H1 (cell line): ENCODE results near the gene PPIC. TPM values are rescaled to one million over a fixed set of nuclear protein-coding genes. Genes with fewer than 3 reads are reported as not detected.

Source experiments
- CTCF ChIA-PET: fragments of 300-600 bp; sonication (Branson Sonifier 250); formaldehyde crosslinking; loops from one replicate; lab custom pipeline; 2021; ENCODE audit not compliant: partially characterized antibody; lab: Charles Lee
- POLR2A ChIA-PET: fragments of 300-600 bp; sonication (Branson Sonifier 250); formaldehyde crosslinking; loops from one replicate; lab custom pipeline; 2021; ENCODE audit warnings: inconsistent platforms; ENCODE audit not compliant: partially characterized antibody; lab: Charles Lee
- DNase-seq, 2 experiments: peaks; one replicate each; pipeline versions ENCODE4 v3.0.0 to v3.0.0-alpha.2; 2010 to 2022; ENCODE audit warnings: low spot score in 2 of 2, low read depth in 1 of 2, mixed read lengths in 1 of 2
- FAIRE-seq: peaks from 2 replicates; lab custom pipeline; 2011; peaks lifted over from hg19 to GRCh38; lab: Jason Lieb, UNC
- H2AFZ ChIP-seq: 2 replicates; pipeline ENCODE4 v1.8.1; 2012; ENCODE audit warnings: low read length, inconsistent platforms
- H2AK5ac ChIP-seq: 2 replicates; pipeline ENCODE4 v1.6.1; 2013; ENCODE audit warnings: low read depth, low read length
- H2BK120ac ChIP-seq: replicated peaks from 2 replicates; pipeline ENCODE3; 2013; ENCODE audit warnings: low read depth, low read length, inconsistent platforms
- H2BK12ac ChIP-seq: 2 replicates; pipeline ENCODE4 v1.6.1; 2013; ENCODE audit warnings: low read depth, low read length
- H2BK15ac ChIP-seq: 2 replicates; pipeline ENCODE4 v1.6.1; 2013; ENCODE audit warnings: low read length
- H2BK20ac ChIP-seq: 2 replicates; pipeline ENCODE4 v1.6.1; 2013; ENCODE audit warnings: low read length
- H2BK5ac ChIP-seq: 2 replicates; pipeline ENCODE4 v1.6.1; 2013; ENCODE audit warnings: low read depth, low read length
- H3K14ac ChIP-seq: 2 replicates; pipeline ENCODE4 v1.6.1; 2013; ENCODE audit warnings: inconsistent platforms; ENCODE audit not compliant: insufficient read length
- H3K18ac ChIP-seq: 2 replicates; pipeline ENCODE4 v1.6.1; 2013; ENCODE audit warnings: low read length; ENCODE audit errors: extremely low read depth
- H3K23ac ChIP-seq: 2 replicates; pipeline ENCODE4 v1.6.1; 2013; ENCODE audit warnings: inconsistent platforms; ENCODE audit not compliant: insufficient read length
- H3K23me2 ChIP-seq: 2 replicates; pipeline ENCODE4 v1.6.1; 2013; ENCODE audit warnings: low read depth, low read length
- H3K27ac ChIP-seq: 2 replicates; pipeline ENCODE4 v1.6.1; 2011; ENCODE audit warnings: low read depth, low read length, inconsistent platforms
- H3K27me3 ChIP-seq, 4 experiments: replicated peaks in 1 of 4; 1 replicate in 1 of 4; 2 replicates in 3 of 4; pipeline versions ENCODE4 v1.6.1 to v1.8.1; 2011 to 2013; ENCODE audit warnings: low read length in 3 of 4, mild to moderate bottlenecking in 3 of 4, inconsistent platforms in 2 of 4, mixed read lengths in 2 of 4, moderate library complexity in 1 of 4; ENCODE audit not compliant: control insufficient read depth in 3 of 4, insufficient read depth in 3 of 4; ENCODE audit errors: extremely low read depth in 1 of 4
- H3K36me3 ChIP-seq, 4 experiments: 2 replicates each; pipeline versions ENCODE4 v1.6.1 to v1.8.1; 2011 to 2013; ENCODE audit warnings: mild to moderate bottlenecking in 4 of 4, low read length in 3 of 4, moderate library complexity in 2 of 4, control low read depth in 1 of 4, inconsistent platforms in 1 of 4; ENCODE audit not compliant: insufficient read depth in 4 of 4, control insufficient read depth in 2 of 4
- H3K4ac ChIP-seq: replicated peaks from 2 replicates; pipeline ENCODE3; 2013; ENCODE audit warnings: low read length, low read depth, mixed read lengths, inconsistent platforms; ENCODE audit not compliant: insufficient read length
- H3K4me1 ChIP-seq, 4 experiments: replicated peaks in 1 of 4; 1 replicate in 1 of 4; 2 replicates in 3 of 4; pipeline versions ENCODE4 v1.6.1 to v1.8.1; 2011 to 2013; ENCODE audit warnings: low read length in 3 of 4, inconsistent platforms in 2 of 4, mixed read lengths in 1 of 4; ENCODE audit not compliant: insufficient read depth in 4 of 4, control insufficient read depth in 3 of 4
- H3K4me2 ChIP-seq, 2 experiments: 2 replicates each; pipeline versions ENCODE4 v1.6.1 to v1.8.1; 2011 to 2013; ENCODE audit warnings: low read depth in 2 of 2, low read length in 2 of 2, control low read depth in 1 of 2, inconsistent platforms in 1 of 2, mild to moderate bottlenecking in 1 of 2; ENCODE audit not compliant: insufficient read depth in 1 of 2
- H3K4me3 ChIP-seq, 4 experiments: fragments of 200-600, 300-600 bp in 1 of 4; sonication (generic), shearing (Covaris generic), sonication (Bioruptor Twin) in 1 of 4; 2 replicates each; pipeline versions ENCODE4 v1.5.1 to v1.8.1; 2011 to 2016; ENCODE audit warnings: low read length in 4 of 4, low read depth in 3 of 4, control low read depth in 2 of 4, inconsistent platforms in 2 of 4, mild to moderate bottlenecking in 2 of 4, mixed read lengths in 1 of 4, moderate library complexity in 1 of 4; ENCODE audit not compliant: insufficient read depth in 2 of 4; ENCODE audit errors: extremely low read depth in 1 of 4
- H3K56ac ChIP-seq: replicated peaks from 2 replicates; pipeline ENCODE3; 2013; ENCODE audit warnings: low read depth, mild to moderate bottlenecking, mixed read lengths, low read length, inconsistent platforms; ENCODE audit not compliant: insufficient read length
- H3K79me1 ChIP-seq: 2 replicates; pipeline ENCODE4 v1.6.1; 2013; ENCODE audit warnings: low read depth, low read length, control low read depth
- H3K79me2 ChIP-seq, 2 experiments: 2 replicates each; pipeline versions ENCODE4 v1.6.1 to v1.8.1; 2012 to 2013; ENCODE audit warnings: low read length in 2 of 2, mild to moderate bottlenecking in 2 of 2, inconsistent platforms in 1 of 2; ENCODE audit not compliant: insufficient read depth in 2 of 2, control insufficient read depth in 1 of 2
- H3K9ac ChIP-seq, 4 experiments: replicated peaks in 1 of 4; 1 replicate in 1 of 4; 2 replicates in 3 of 4; pipeline versions ENCODE4 v1.6.1 to v1.8.1; 2011 to 2013; ENCODE audit warnings: low read depth in 3 of 4, low read length in 3 of 4, control low read depth in 2 of 4, mild to moderate bottlenecking in 2 of 4, moderate library complexity in 2 of 4, inconsistent platforms in 1 of 4; ENCODE audit errors: extremely low read depth in 1 of 4
- H3K9me3 ChIP-seq, 2 experiments: 2 replicates each; pipeline versions ENCODE4 v1.6.1 to v1.8.1; 2012 to 2013; ENCODE audit warnings: mild to moderate bottlenecking in 2 of 2, moderate library complexity in 2 of 2, control low read depth in 1 of 2, inconsistent platforms in 1 of 2, low read depth in 1 of 2, low read length in 1 of 2, mixed read lengths in 1 of 2; ENCODE audit not compliant: insufficient read depth in 2 of 2
- H4K20me1 ChIP-seq, 2 experiments: replicated peaks in 1 of 2; 2 replicates each; pipeline versions ENCODE3 to v1.8.1; 2011 to 2013; ENCODE audit warnings: inconsistent platforms in 2 of 2, low read length in 2 of 2, mild to moderate bottlenecking in 1 of 2; ENCODE audit not compliant: insufficient read depth in 2 of 2, control insufficient read depth in 1 of 2
- H4K5ac ChIP-seq: 2 replicates; pipeline ENCODE4 v1.6.1; 2013; ENCODE audit warnings: low read length, low read depth, mixed read lengths, inconsistent platforms; ENCODE audit not compliant: insufficient read length
- H4K8ac ChIP-seq: 2 replicates; pipeline ENCODE4 v1.8.0; 2013; ENCODE audit warnings: mild to moderate bottlenecking, moderate library complexity, low read length, inconsistent platforms; ENCODE audit not compliant: insufficient read depth; ENCODE audit errors: extremely low read depth
- H4K91ac ChIP-seq: replicated peaks from 2 replicates; pipeline ENCODE3; 2013; ENCODE audit warnings: low read length, mixed read lengths, inconsistent platforms; ENCODE audit not compliant: insufficient read length
- BRCA1 ChIP-seq: IDR thresholded peaks from 2 replicates; pipeline ENCODE4 v1.6.1; 2012; ENCODE audit warnings: low read depth, low read length, improper control_type of control experiment
- CHD1 ChIP-seq: IDR thresholded peaks from 2 replicates; pipeline ENCODE4 v1.6.1; 2012; ENCODE audit warnings: low read depth, low read length, improper control_type of control experiment
- MAFK ChIP-seq: IDR thresholded peaks from 2 replicates; pipeline ENCODE4 v1.6.1; 2012; ENCODE audit warnings: low read depth, mild to moderate bottlenecking, improper control_type of control experiment, low read length
- WGBS, 2 experiments: shearing (Covaris generic) in 1 of 2; methylation state at CpG; one replicate each; pipeline versions ENCODE4 v1.1.6 to v1.1.7; 2013 to 2015; ENCODE audit warnings: low lambda C conversion rate in 2 of 2, mixed read lengths in 2 of 2, inconsistent platforms in 1 of 2, low coverage in 1 of 2, missing lambda C conversion rate in 1 of 2; ENCODE audit not compliant: insufficient replicate concordance in 2 of 2, insufficient coverage in 1 of 2, insufficient read length in 1 of 2; ENCODE audit errors: extremely low coverage in 1 of 2, missing lambda C conversion rate in 1 of 2; 5-methylcytosine and 5-hydroxymethylcytosine counted together
- polyA plus RNA-seq, 7 experiments: library from polyadenylated mRNA; depleted of rRNA in 3 of 7; stranded (reverse) in 5 of 7; unstranded in 2 of 7; fragments of >200 nt in 5 of 7; fragments of 200-250 nt in 2 of 7; gene quantifications; 1 replicate in 5 of 7; 2 replicates in 1 of 7; 4 replicates in 1 of 7; pipeline versions ENCODE4 v1.2.1 to v1.2.3, GENCODE V29; 2011 to 2013; ENCODE audit warnings: missing spikeins in 2 of 7, mixed read lengths in 2 of 7
- total RNA-seq: library from RNA; stranded (reverse); fragmentation: NEBNext Ultra II Directional; extraction: Animal tissue kit (Norgen Biotek cat#: 25700); gene quantifications from 2 replicates; pipeline ENCODE4 v1.2.1, GENCODE V29; 2021
- TF ChIP-seq, protein P1 (sequence below): IDR thresholded peaks from 2 replicates; pipeline ENCODE4 v1.6.1; 2012; ENCODE audit warnings: inconsistent platforms

Gene PPIC
- total and polyA plus RNA-seq, 2 of the 8 experiments (the other 6 are each of a cell fraction or from before 2014, with no cell fraction given): 8.5 to 10.4 TPM

DNA sequence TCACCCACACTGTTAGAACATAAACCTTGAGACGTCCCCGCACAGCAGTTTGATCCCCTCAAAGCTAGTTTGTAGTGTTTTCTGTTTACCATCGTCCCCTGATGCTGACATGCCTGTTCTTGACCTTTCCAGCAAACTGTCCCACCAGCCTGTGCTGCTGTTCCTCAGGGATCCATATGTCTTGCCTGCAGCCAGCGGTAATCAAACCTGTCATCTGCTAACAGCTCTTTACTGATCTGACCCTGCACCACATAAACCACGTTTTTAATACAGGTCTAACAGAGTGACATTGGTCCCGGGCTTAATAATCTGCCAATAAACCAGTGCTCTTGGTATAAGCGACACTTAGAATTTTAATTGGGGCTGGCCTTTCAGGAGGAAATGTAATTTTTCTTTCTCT lies 34.7 kb downstream of the PPIC start:
- Histone ChIP-seq H3K9me3 (no peaks in the 10 kb centered on the region), H3K79me2 (no peaks in the 10 kb centered on the region), H3K18ac (no peak overlapping the region), H2BK5ac (no peak overlapping the region), H3K79me1 (no peaks in the 10 kb centered on the region), H3K9ac (no peak overlapping the region), H3K4me3 (no peak overlapping the region), H3K23ac (no peak overlapping the region), H2BK12ac (no peak overlapping the region), H4K20me1 (no peaks in the 10 kb centered on the region), H3K4me2 (no peak overlapping the region), H3K27me3 (no peaks in the 10 kb centered on the region), H3K56ac (no peak overlapping the region), H4K91ac (no peak overlapping the region), H3K14ac (no peak overlapping the region), H2BK20ac (no peak overlapping the region), H3K27ac (no peak overlapping the region), H2BK120ac (no peak overlapping the region), H4K5ac (no peak overlapping the region)
- ChIA-PET CTCF (no interaction called here), POLR2A (no interaction called here)
- DNase-seq: no peak
- 90% methylated on average over 7 of the region's 7 CpGs; no CpG with 5 or more reads in 1 of the 2 experiments for WGBS, 2 experiments
- no peak for FAIRE-seq
- TF ChIP-seq, protein P1, sequence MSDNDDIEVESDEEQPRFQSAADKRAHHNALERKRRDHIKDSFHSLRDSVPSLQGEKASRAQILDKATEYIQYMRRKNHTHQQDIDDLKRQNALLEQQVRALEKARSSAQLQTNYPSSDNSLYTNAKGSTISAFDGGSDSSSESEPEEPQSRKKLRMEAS: no peak
- TF ChIP-seq CHD1 (no peak), BRCA1 (no peak), MAFK (no peak)
- TF ChIP-seq, all 59 proteins: peak for 0
- H4K8ac ChIP-seq: no peak overlapping the region
- no peak overlapping the region for H3K4ac ChIP-seq
- H3K36me3 ChIP-seq: no peaks in the 10 kb centered on the region
- H3K23me2 ChIP-seq: no peaks in the 10 kb centered on the region
- H2AFZ ChIP-seq: no peak overlapping the region
- H3K4me1 ChIP-seq: peaks cover 0 to 3% (median 2%) of the 10 kb centered on the region in 4 experiments; a peak in 3 of 7 replicates
- no peak overlapping the region for H2AK5ac ChIP-seq
- no peak overlapping the region for H2BK15ac ChIP-seq
